Transverse colon (tissue), 4 donors: ENCODE results near the gene VSTM5. TPM values are rescaled to one million over a fixed set of nuclear protein-coding genes. Genes with fewer than 3 reads are reported as not detected.

Experiments used
- DNase-seq: peaks from one replicate; pipeline ENCODE4 v3.0.0-alpha.2; 2019
- H3K27ac ChIP-seq, 4 donors: fragments of 200-600 bp; sonication (generic); 2 replicates each; pipeline ENCODE4 v1.5.1; 2016 to 2018; ENCODE audit warnings: inconsistent platforms in 4 of 4
- H3K27me3 ChIP-seq: fragments of 200-600 bp; sonication (generic); 2 replicates; pipeline ENCODE4 v1.5.1; 2017; ENCODE audit warnings: inconsistent platforms
- H3K36me3 ChIP-seq, 4 donors: fragments of 200-600 bp; sonication (generic); 2 replicates each; pipeline ENCODE4 v1.5.1; 2017 to 2019; ENCODE audit warnings: inconsistent platforms in 4 of 4
- H3K4me1 ChIP-seq, 4 donors: fragments of 200-600 bp; sonication (generic); 2 replicates each; pipeline ENCODE4 v1.5.1; 2017 to 2020; ENCODE audit warnings: inconsistent platforms in 4 of 4
- H3K4me3 ChIP-seq, 4 donors: fragments of 200-600 bp; sonication (generic); 1 replicate in 1 of 4; 2 replicates in 3 of 4; pipeline versions ENCODE4 v1.5.1 to v1.6.1; 2017 to 2019; ENCODE audit warnings: inconsistent platforms in 4 of 4
- H3K9me3 ChIP-seq, 2 donors: fragments of 200-600 bp; sonication (generic); 2 replicates each; pipeline ENCODE4 v1.5.1; 2017 to 2019; ENCODE audit warnings: inconsistent platforms in 2 of 2
- EP300 ChIP-seq: sonication (generic); formaldehyde crosslinking; IDR thresholded peaks from one replicate; pipeline ENCODE4 v1.6.1; 2017; ENCODE audit warnings: antibody characterized with exemption, low read depth
- POLR2A ChIP-seq: fragments of 450-650 bp; IDR thresholded peaks from one replicate; pipeline ENCODE4 v1.6.1; 2016; ENCODE audit warnings: antibody characterized with exemption, mild to moderate bottlenecking, moderate library complexity
- POLR2AphosphoS5 ChIP-seq, 3 donors: sonication (generic); formaldehyde crosslinking; IDR thresholded peaks; one replicate each; pipeline ENCODE4 v1.6.1; 2016; ENCODE audit warnings: antibody characterized with exemption in 3 of 3
- WGBS, 2 donors: methylation state at CpG; one replicate each; pipeline ENCODE4 v1.1.5; 2018; ENCODE audit warnings: low coverage in 1 of 2; 5-methylcytosine and 5-hydroxymethylcytosine counted together
- in situ Hi-C, 4 donors: fragments of 200-750 bp; cut with MboI; loops; one replicate each; pipeline versions ENCODE4 v1.15.0 to v1.15.1; 2017; ENCODE audit warnings: low sequenced_read_pairs in 3 of 4, low pct_ligation_motif_present in 1 of 4, low pct_unique_long_range_greater_than_20kb in 1 of 4
- intact Hi-C: fragments of 100-400 bp; cut with DNase I; formaldehyde crosslinking; loops from one replicate; pipeline ENCODE4 v1.15.1; 2023; ENCODE audit warnings: low total_unique reads
- small RNA-seq, 4 donors: library from RNA; depleted of rRNA; stranded (forward); fragments of <200 nt; gene quantifications; one replicate each; pipeline ENCODE3, GENCODE V24; 2016
- total RNA-seq, 4 donors: library from RNA; depleted of rRNA; stranded (reverse); fragments of >200 nt; gene quantifications; one replicate each; pipeline ENCODE4 v1.1.0, GENCODE V29; 2016
- TF ChIP-seq, protein P1 (sequence below), 5 experiments: fragments of 200-600 bp in 3 of 5; fragments of 450-650 bp in 2 of 5; sonication (generic) in 3 of 5; IDR thresholded peaks; 1 replicate in 2 of 5; 2 replicates in 3 of 5; pipeline ENCODE4 v1.5.1; 2016 to 2017; ENCODE audit warnings: antibody characterized with exemption in 5 of 5, inconsistent platforms in 3 of 5, mild to moderate bottlenecking in 2 of 5, moderate library complexity in 1 of 5

VSTM5 gene
- total RNA-seq, 4 donors from 2014 or later = 0.96 to 3.4 (median 1.1) TPM; not detected in 1

DNA sequence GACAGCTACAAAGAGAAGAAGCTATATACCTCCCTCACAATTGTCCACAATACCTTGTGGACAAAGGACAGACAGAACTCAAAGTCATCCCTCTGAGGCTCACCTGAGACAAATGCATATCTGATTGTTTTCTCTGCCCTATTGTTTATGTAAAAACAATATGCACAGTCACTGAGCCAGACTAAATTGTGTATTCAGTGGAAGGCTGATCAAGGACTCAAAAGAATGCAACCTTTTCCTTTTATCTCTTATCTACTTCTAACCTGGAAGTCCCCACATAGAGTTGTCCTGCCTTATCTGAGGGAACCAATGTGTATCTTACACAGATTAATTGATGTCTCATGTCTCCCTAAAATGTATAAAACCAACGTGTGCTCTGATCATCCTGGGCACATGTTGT, 80.3 kb downstream of the VSTM5 start:
- H3K27me3 ChIP-seq = no peaks in the 10 kb centered on the region
- H3K9me3 ChIP-seq = no peaks in the 10 kb centered on the region
- peaks cover 0 to 4% (median 0%) of the 10 kb centered on the region in 4 donors for H3K4me1 ChIP-seq
- in situ Hi-C loops = no loop called here
- no peaks in the 10 kb centered on the region for H3K36me3 ChIP-seq
- 40 to 54% methylated on average over 1 of the region's 1 CpG for WGBS, 2 donors
- no peak for DNase-seq
- no peak overlapping the region for H3K4me3 ChIP-seq
- intact Hi-C loops = no loop called here
- TF ChIP-seq, protein P1, sequence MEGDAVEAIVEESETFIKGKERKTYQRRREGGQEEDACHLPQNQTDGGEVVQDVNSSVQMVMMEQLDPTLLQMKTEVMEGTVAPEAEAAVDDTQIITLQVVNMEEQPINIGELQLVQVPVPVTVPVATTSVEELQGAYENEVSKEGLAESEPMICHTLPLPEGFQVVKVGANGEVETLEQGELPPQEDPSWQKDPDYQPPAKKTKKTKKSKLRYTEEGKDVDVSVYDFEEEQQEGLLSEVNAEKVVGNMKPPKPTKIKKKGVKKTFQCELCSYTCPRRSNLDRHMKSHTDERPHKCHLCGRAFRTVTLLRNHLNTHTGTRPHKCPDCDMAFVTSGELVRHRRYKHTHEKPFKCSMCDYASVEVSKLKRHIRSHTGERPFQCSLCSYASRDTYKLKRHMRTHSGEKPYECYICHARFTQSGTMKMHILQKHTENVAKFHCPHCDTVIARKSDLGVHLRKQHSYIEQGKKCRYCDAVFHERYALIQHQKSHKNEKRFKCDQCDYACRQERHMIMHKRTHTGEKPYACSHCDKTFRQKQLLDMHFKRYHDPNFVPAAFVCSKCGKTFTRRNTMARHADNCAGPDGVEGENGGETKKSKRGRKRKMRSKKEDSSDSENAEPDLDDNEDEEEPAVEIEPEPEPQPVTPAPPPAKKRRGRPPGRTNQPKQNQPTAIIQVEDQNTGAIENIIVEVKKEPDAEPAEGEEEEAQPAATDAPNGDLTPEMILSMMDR (IDR thresholded peaks at IDR 0.05) = no peak
- TF ChIP-seq POLR2A (no peak), POLR2AphosphoS5 (IDR thresholded peaks at IDR 0.05) (no peak), EP300 (no peak)
- no peak overlapping the region for H3K27ac ChIP-seq

Small RNAs within 50 kb of the gene (small RNA-seq; reads per million reads assigned to genes)
- gene RF00019 = 0 reads per million in 4 donors

Other genes with a start within 250 kb of the VSTM5 start
- 10 to 100 TPM in 3 of 4 donors, 1 to 10 TPM in 1; 5.6 to 15.5 (median 13.8) TPM for gene CEP295, start 188.9 kb downstream of the VSTM5 start, total RNA-seq
- 100 to 1,000 TPM; 105 to 444 (median 166) TPM for gene TAF1D, start 109.1 kb downstream of the VSTM5 start, total RNA-seq
- gene C11orf54, start 108.9 kb downstream of the VSTM5 start, total RNA-seq = 100 to 1,000 TPM in 2 of 4 donors, 10 to 100 TPM in 2; 33.3 to 160 (median 105) TPM
- 10 to 100 TPM; 17.1 to 29.1 (median 25.1) TPM for gene MED17, start 66.3 kb downstream of the VSTM5 start, total RNA-seq
- gene HEPHL1, start 170.7 kb upstream of the VSTM5 start, total RNA-seq = not detected